GM18868 (cell line): ENCODE data around the gene SASH3.

ENCODE experiments used
- ATAC-seq: cut with Tn5 transposase; IDR thresholded peaks from one replicate; pipeline ENCODE4 v1.9.1; 2021; ENCODE audit warnings: mild to moderate bottlenecking, moderate library complexity; ENCODE audit not compliant: unreplicated experiment

Gene SASH3

GRCh38 chrX:129802863-129803262 is 23.1 kb downstream of the SASH3 start:
- no peak for ATAC-seq

- ATAC-seq, result no peak
Measured at GRCh38 chrX:129804806-129805205, 25.1 kb downstream of the SASH3 start.

GRCh38 chrX:129808158-129808828 is 28.5 kb downstream of the SASH3 start:
- ATAC-seq, result no peak

- ATAC-seq, result no peak
Measured at GRCh38 chrX:129808829-129809796, 29.4 kb downstream of the SASH3 start.

- no peak for ATAC-seq
Measured at GRCh38 chrX:129813662-129814368, 34.1 kb downstream of the SASH3 start.

- ATAC-seq, result no peak
Measured at GRCh38 chrX:129818123-129818522, 38.4 kb downstream of the SASH3 start.

- ATAC-seq, result peak; percentile 68
Measured at GRCh38 chrX:129823115-129823514, 43.4 kb downstream of the SASH3 start.

GRCh38 chrX:129823522-129823921 is 43.8 kb downstream of the SASH3 start:
- ATAC-seq, result no peak

- no peak for ATAC-seq
Measured at GRCh38 chrX:129824620-129825019, 44.9 kb downstream of the SASH3 start.

- ATAC-seq, result no peak
Measured at GRCh38 chrX:129825746-129826505, 46.2 kb downstream of the SASH3 start.

GRCh38 chrX:129830494-129830893 is 50.7 kb downstream of the SASH3 start:
- no peak for ATAC-seq

- ATAC-seq, result no peak
Measured at GRCh38 chrX:129831091-129831885, 51.5 kb downstream of the SASH3 start.

GRCh38 chrX:129833153-129833990 is 53.6 kb downstream of the SASH3 start:
- ATAC-seq, result no peak

GRCh38 chrX:129836827-129837226 is 57.1 kb downstream of the SASH3 start:
- ATAC-seq, result no peak

GRCh38 chrX:129840344-129840743 is 60.6 kb downstream of the SASH3 start:
- no peak for ATAC-seq

- no peak for ATAC-seq
Measured at GRCh38 chrX:129842510-129843208, 62.9 kb downstream of the SASH3 start.

- ATAC-seq, result no peak
Measured at GRCh38 chrX:129843209-129843458, 63.4 kb downstream of the SASH3 start.

- ATAC-seq, result peak; percentile 99
Measured at GRCh38 chrX:129843459-129844306, 63.9 kb downstream of the SASH3 start, which contains the start of gene ZDHHC9. ZDHHC9 (minus strand) TSS chrX:129843886; CDS start chrX:129841945, 1,941 bp downstream.
